Stimulated activated CD8-positive, alpha-beta memory T cell treated with anti-CD3 and anti-CD28 coated beads, Interleukin-4, amount 100 ng/mL, for 24 hours (primary cell): ENCODE results near the gene RERE.
A peak's percentile ranks its signal among the peaks of the same experiment; 100 is the strongest.

ENCODE experiments used
- DNase-seq: peaks from one replicate; pipeline ENCODE4 v3.0.0-alpha.2; 2020; ENCODE audit warnings: low read depth

Gene RERE

GRCh38 chr1:8541961-8542521 is 275.4 kb downstream of the RERE start:
- DNase-seq, result no peak

DNA sequence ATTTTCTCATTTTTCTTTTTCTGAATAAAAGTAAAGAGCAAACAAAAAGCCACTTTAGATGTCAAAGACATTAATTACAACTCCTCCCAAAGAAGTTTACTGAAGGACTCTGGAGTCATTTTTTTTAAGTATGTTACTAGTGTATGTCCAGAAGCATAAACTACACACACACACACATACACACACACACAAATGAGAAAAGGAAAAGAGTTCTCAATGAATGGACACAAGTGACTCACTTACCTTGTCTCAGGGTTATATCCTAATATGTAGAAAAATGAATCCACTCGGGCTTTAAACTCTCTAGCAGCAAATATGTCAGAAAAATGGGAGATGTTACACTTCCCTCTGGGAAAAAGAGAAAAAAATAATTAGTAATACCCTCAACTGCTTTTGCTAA is 276.5 kb downstream of the RERE start:
- no peak for DNase-seq

DNA sequence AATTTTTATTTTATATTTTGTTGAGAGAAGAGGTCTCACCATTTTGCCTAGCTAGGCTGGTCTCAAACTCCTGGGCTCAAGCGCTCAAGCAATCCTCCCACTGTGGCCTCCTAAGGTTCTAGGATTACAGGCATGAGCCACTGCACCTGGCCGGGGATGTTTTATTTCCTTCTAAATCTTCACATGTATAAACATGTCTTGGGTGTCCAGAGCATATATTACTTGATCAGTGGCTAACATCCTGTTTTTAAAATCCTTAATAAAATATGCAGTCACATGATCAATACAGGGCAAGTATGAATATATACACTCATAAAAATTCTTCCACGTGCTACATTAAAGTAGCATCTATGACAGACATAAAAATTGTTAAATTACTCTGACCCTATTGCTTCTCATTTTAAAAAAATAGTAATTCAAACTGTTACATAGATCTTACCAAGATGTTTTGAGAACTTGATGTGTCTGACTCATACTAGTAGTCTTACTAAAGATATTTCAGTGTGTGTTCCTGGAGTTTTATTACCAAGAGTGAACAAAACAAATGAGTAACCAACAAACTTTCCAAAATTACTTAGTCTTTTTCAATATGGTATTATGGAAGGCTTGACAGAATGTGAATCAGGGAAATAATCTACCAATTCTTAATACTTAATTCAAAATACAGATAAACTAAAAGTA is 277.0 kb downstream of the RERE start:
- no peak for DNase-seq

- DNase-seq, result no peak
Measured at GRCh38 chr1:8539683-8540082, 277.8 kb downstream of the RERE start.

DNA sequence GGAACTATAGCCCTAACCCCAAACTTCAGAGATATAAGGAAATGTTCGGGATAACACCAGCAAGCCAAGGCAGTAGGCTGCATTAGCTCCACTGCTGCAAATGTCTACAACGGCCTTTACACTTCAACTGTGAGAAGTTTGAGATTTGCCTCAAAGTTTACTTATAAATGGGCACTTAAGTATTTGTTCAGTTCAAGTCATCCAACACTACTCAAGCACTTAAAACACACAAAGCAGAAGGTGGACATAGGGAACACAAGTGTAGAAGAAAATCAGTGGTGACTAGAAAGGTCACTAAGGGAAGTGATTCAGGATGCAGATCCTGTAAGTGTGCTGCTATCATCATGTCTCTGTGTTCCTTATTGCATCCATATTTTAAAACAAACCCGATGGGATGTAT is 278.9 kb downstream of the RERE start:
- DNase-seq, result no peak

DNA sequence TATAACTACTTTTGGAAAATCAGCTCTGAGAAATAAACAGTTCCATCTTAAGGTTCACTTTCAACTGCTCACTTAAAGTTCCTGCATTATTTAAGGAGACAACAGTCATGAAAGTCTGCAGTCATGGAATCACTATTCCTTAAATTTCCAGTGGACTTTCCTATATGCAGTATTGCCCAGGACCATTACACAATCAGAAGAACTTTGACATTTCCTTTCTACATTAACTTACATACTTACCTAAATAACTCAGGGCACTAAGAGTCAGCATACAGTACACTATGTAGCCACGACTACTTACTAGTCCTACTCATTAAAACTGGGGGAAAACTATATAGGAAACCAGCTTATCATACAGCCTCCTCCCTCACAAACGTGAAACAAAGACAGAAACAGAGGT is 279.4 kb downstream of the RERE start:
- DNase-seq, result no peak

DNA sequence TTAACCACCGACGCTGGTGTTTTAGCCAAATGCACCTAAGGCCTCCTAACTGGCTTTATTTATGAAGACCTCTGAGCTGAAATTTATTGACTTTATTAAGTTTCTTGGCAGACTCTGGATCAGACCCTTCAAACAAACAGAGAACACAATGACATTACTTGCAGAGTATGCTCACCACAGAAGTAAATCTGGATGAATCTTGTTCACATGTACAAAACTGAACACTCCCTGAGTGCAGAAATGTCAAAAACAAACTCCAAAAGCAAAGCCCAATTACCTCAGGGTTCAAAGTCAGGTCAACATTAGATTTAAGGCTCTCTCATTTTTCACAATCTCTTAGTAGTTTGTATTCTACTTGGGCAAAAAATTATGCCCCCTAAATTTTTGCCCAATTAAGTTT is 280.9 kb downstream of the RERE start:
- no peak for DNase-seq

DNA sequence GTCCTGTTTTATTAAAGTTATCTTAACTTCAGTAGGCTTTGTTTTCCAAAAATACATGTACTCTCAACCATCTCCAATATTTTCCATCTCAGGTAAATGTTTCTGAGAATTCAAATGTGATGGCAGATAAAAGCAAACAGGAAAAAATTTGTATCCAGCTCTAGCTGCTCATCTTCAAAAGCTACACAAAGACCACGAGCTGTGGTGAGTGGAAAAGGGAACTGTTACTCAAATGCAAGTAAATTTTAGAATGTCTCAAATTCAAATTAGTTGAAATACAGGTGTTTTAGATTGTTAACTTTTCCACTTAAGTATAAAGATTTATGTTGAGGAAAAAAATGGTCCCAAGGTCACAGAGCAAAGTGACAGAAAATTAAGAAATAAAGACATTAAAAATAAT is 283.5 kb downstream of the RERE start:
- DNase-seq, result no peak

DNA sequence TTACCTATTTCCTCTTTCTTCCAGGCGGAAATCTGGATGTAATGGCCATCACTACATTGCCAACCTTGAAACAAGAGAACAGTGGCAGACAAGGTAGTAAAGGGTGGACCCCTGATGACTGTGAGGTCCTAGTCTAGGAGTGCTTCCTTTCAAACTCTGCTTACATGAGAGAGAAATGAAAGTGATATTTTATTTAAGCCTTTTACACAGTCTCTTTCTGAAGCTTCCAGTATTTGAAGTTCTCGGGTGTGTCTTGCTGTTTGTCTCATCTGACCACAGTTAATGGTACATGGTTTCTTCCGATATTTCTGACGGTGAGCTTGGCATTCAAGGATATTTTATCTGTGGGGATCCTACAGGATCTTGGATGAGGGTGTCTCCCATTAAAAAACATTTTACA is 284.3 kb downstream of the RERE start:
- no peak for DNase-seq

- DNase-seq, result no peak
Measured at GRCh38 chr1:8529901-8530300, 287.5 kb downstream of the RERE start.

DNA sequence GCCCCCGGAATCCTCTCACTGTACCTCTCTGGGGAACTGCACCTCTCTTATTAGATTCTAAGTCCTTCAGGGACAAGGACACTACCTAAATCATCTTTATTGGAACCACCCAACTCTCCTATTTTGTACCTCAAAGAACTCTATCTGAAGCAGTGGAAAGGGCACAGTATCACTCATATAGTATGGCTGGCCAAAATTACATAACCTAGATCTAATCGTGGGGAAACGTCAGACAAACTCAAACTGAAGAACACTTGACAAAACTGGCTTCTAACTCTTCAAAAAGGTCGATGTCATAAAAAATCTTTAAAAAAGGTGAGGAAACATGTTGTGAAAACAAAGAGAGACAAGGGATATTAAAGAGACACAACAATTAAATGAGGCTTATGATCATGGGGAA is 289.5 kb downstream of the RERE start:
- no peak for DNase-seq

DNA sequence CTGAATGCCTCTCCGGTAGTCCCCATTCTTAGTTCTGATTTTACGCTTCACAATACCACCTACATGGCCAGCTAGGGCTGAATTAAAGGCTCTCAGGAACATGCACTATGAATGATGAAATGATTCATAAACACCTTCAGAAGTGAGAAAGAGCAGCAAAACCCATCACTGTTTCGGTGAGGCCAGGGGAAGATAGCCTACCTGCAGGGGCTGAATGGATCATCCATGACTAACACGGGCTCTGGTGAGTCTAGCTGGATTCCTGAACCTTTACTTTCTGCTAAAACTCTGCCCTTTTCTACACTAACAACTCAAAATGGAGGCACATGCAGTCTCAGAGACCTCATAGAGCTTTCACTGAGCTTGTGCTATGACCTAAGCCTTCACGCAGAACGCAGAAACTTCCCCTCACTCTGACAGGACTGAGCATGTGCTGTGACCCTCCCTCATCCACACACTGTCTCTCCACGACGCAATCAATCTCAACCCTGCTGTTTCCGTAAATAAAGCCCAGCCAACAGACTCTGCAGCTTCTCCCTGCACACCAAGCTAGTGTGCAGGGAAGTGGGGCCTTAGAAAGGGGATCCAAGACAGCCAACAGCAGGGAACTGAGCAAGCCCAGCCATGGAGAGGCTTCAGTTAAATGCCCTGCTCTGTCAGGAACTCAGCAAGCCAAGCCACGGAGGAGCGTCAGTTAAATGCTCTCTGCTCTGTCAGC is 291.7 kb downstream of the RERE start:
- DNase-seq, result peak; percentile 38

- peak; percentile 9 for DNase-seq
Measured at GRCh38 chr1:8525216-8525557, 292.3 kb downstream of the RERE start.

DNA sequence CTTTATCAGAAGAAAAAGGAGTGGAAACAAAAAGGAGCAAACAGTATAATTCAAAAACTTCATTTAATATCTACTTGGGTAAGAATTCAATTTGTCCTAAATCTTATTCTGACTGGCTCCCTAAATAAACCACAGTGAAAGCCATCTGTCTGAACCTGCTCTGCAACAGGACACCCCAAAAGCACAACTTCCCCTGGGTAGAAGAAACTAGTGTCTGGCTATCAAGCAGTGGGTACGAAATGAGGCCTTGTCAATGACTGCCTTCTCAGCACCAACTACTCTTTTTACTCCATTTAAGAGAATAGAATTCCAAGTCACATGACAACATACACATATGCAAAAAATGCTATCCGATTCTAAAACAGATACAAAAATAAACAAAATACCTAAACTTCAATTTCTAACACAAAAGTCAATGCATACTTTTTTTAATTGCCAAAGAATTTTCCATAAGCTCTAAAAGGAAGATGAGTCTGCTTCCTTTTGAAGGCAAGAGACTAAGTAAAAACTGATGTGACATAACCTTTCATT is 292.7 kb downstream of the RERE start:
- DNase-seq, result no peak

DNA sequence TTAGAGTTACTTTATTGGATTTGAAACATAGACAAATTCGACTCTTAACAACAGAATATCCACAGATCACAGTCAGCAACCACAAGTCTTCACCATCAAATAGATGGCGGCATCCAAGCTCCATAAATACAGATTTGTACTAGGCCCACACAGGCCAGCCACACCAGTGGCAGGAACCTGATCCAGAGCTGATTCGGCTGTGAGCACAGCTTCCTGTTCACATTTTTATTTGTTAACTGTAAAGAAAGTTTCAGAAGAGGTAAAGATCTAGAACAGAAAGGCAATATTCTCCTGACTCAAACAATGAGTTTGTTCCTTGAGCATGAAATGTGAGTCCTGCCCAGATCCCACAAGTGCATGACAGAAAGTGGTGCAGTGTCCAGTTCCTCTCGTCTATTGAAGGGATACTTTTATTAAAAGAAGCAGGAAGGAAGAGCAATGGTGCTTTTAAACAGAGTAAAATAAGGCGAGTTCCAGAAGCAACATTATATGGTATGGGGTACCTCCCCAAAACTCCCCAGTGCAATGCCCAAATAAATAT is 293.7 kb downstream of the RERE start:
- DNase-seq, result no peak

- no peak for DNase-seq
Measured at GRCh38 chr1:8520483-8520966, 296.9 kb downstream of the RERE start.

GRCh38 chr1:8519167-8519566 is 298.3 kb downstream of the RERE start:
- DNase-seq, result no peak

GRCh38 chr1:8518490-8518801 is 299.0 kb downstream of the RERE start:
- DNase-seq, result no peak

GRCh38 chr1:8517661-8518489 is 299.6 kb downstream of the RERE start:
- DNase-seq, result no peak

- no peak for DNase-seq
Measured at GRCh38 chr1:8516793-8517556, 300.5 kb downstream of the RERE start.

DNA sequence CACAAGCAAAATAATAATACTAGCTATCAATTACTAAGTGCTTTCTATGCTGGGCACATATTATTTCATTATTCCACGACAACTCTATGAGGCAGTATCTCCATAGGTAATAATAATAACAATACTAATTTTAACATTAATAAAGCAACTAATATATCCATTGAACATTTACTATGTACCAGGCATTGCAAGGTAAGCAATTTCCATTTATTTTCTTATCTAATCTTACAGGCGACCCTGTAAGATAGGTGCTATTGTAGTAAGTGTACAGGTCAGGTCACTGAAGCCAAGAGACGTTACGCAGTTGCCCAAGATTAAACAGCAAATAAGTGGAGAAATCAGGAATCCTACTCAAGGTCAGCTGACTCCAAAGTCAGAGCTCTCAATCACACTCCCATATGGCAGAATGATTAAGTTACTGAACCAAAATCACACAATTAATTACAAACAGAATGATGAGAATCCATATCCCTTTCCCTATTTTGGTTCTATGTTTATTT is 301.1 kb downstream of the RERE start:
- no peak for DNase-seq
